HEK293 (cell line): ENCODE measurements around the gene ADAMTSL5.

Source experiments
- CTCF ChIA-PET: fragments of 350-600 bp; formaldehyde crosslinking; extraction: SDS; loops from one replicate; lab custom pipeline; 2021; ENCODE audit warnings: antibody characterized with exemption; lab: Yijun Ruan, JAX
- POLR2A ChIA-PET: fragments of 300-600 bp; formaldehyde crosslinking; extraction: SDS; loops from one replicate; lab custom pipeline; 2020; ENCODE audit warnings: antibody characterized with exemption, inconsistent platforms; lab: Yijun Ruan, JAX
- H3K27ac ChIP-seq: fragments of 200-500 bp; sonication (Bioruptor generic); 2 replicates; pipeline ENCODE4 v1.5.1; 2014; ENCODE audit warnings: low read depth, low read length, control low read depth, inconsistent platforms; ENCODE audit errors: extremely low read depth
- H3K36me3 ChIP-seq, 2 experiments: fragments of 200-500 bp in 1 of 2; sonication (Bioruptor generic) in 1 of 2; 1 replicate in 1 of 2; 2 replicates in 1 of 2; pipeline ENCODE4 v1.5.1; 2014 to 2017; ENCODE audit warnings: inconsistent platforms in 2 of 2, low read length in 2 of 2; ENCODE audit not compliant: control insufficient read depth in 2 of 2, insufficient read depth in 1 of 2
- H3K4me1 ChIP-seq: fragments of 200-500 bp; sonication (Bioruptor generic); 2 replicates; pipeline ENCODE4 v1.5.1; 2014; ENCODE audit warnings: mild to moderate bottlenecking, low read length, inconsistent platforms; ENCODE audit not compliant: control insufficient read depth, insufficient read depth
- H3K4me3 ChIP-seq: 2 replicates; pipeline ENCODE4 v1.5.1; 2011; ENCODE audit warnings: low read depth, mild to moderate bottlenecking, control low read depth, low read length, moderate library complexity
- H3K9me3 ChIP-seq: fragments of 200-500 bp; sonication (Bioruptor generic); 2 replicates; pipeline ENCODE4 v1.5.1; 2014; ENCODE audit warnings: low read depth, low read length, inconsistent platforms; ENCODE audit not compliant: control insufficient read depth, insufficient read depth
- EGR2 ChIP-seq: fragments of 450-650 bp; formaldehyde crosslinking; IDR thresholded peaks from 2 replicates; pipeline ENCODE4 v1.5.1; 2016; ENCODE audit warnings: low read depth, missing biosample characterization, missing genetic modification characterization
- GLI4 ChIP-seq: fragments of 450-650 bp; formaldehyde crosslinking; IDR thresholded peaks from 2 replicates; pipeline ENCODE4 v1.5.1; 2016; ENCODE audit warnings: missing biosample characterization, missing genetic modification characterization
- GLIS2 ChIP-seq: fragments of 450-650 bp; formaldehyde crosslinking; IDR thresholded peaks from 2 replicates; pipeline ENCODE4 v1.5.1; 2016; ENCODE audit warnings: missing biosample characterization, missing genetic modification characterization
- KLF9 ChIP-seq: fragments of 450-650 bp; formaldehyde crosslinking; IDR thresholded peaks from 2 replicates; pipeline ENCODE4 v1.5.1; 2016; ENCODE audit warnings: missing biosample characterization, missing genetic modification characterization, low read depth
- OVOL3 ChIP-seq: fragments of 450-650 bp; formaldehyde crosslinking; IDR thresholded peaks from 2 replicates; pipeline ENCODE4 v1.5.1; 2016; ENCODE audit warnings: missing biosample characterization, missing genetic modification characterization
- WT1 ChIP-seq: fragments of 450-650 bp; formaldehyde crosslinking; IDR thresholded peaks from 2 replicates; pipeline ENCODE4 v1.5.1; 2016; ENCODE audit warnings: missing biosample characterization, missing genetic modification characterization
- ZBTB8A ChIP-seq: fragments of 450-650 bp; formaldehyde crosslinking; IDR thresholded peaks from 2 replicates; pipeline ENCODE4 v1.5.1; 2016; ENCODE audit warnings: missing biosample characterization, missing genetic modification characterization
- ZFHX2 ChIP-seq: fragments of 450-650 bp; formaldehyde crosslinking; conservative IDR thresholded peaks from 2 replicates; pipeline ENCODE4 v1.5.1; 2016; ENCODE audit warnings: missing biosample characterization, missing genetic modification characterization
- ZNF133 ChIP-seq: fragments of 450-650 bp; formaldehyde crosslinking; IDR thresholded peaks from 2 replicates; pipeline ENCODE4 v1.5.1; 2016; ENCODE audit warnings: missing biosample characterization, missing genetic modification characterization
- ZNF223 ChIP-seq: fragments of 450-650 bp; formaldehyde crosslinking; IDR thresholded peaks from 2 replicates; pipeline ENCODE4 v1.5.1; 2016; ENCODE audit warnings: missing biosample characterization, missing genetic modification characterization
- ZNF544 ChIP-seq: fragments of 450-650 bp; formaldehyde crosslinking; IDR thresholded peaks from 2 replicates; pipeline ENCODE4 v1.5.0; 2017; ENCODE audit warnings: missing biosample characterization, missing genetic modification characterization
- ZNF670 ChIP-seq: fragments of 450-650 bp; formaldehyde crosslinking; IDR thresholded peaks from 2 replicates; pipeline ENCODE4 v1.5.1; 2016; ENCODE audit warnings: missing biosample characterization, missing genetic modification characterization, low read depth
- ZXDB ChIP-seq: fragments of 450-650 bp; formaldehyde crosslinking; IDR thresholded peaks from 2 replicates; pipeline ENCODE4 v1.5.1; 2016; ENCODE audit warnings: missing biosample characterization, missing genetic modification characterization
- TF ChIP-seq, protein P1 (sequence below): fragments of 450-650 bp; formaldehyde crosslinking; IDR thresholded peaks from 2 replicates; pipeline ENCODE4 v1.5.1; 2016; ENCODE audit warnings: missing biosample characterization, missing genetic modification characterization, low read depth
- TF ChIP-seq, protein P2 (sequence below): fragments of 450-650 bp; formaldehyde crosslinking; IDR thresholded peaks from 2 replicates; pipeline ENCODE4 v1.5.1; 2016; ENCODE audit warnings: missing biosample characterization, missing genetic modification characterization, borderline replicate concordance

The ADAMTSL5 gene

DNA sequence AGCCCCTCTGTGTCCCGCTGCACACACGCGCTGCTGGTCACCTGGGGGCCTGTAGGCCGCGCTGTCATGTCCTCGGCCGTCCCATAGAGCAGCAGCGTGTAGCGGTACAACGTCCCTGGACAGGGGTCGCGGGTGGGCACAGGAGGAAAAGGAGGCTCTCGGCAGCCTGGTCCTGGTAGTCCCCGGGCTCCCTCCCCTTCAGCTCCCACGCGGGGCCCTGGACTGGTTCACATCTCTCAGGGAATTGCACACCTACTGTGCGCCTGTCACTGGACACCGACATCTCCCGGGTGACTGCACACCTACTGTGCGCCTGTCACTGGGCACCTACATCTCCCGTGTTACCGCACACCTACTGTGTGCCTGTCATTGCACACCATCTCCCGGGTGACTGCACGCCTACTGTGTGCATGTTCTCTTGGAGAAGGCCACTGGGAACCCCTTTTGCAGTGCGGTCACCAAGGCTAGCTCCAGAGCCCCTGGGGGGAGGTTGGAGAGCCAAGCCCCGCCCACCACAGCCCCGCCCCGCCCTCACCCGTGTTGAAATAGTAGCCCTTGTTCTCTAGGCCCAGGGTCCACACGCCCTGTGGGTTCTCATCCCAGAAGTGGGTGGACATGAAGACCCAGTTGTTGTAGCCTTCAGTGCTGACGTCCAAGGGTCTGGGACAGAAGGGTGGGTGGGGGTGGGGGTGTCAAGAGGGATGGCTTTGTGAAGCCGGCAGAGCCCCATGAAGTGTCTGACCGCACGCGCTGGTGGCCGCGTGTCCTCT is 30.3 kb downstream of the ADAMTSL5 start (continued):
- TF ChIP-seq ZBTB8A (tag by site-specific recombination) (0 out of 2 replicates have a peak, but pooled peaks have one; percentile 19), ZNF133 (tag by site-specific recombination) (no peak), OVOL3 (no peak), KLF9 (peak; percentile 54), WT1 (no peak)

DNA sequence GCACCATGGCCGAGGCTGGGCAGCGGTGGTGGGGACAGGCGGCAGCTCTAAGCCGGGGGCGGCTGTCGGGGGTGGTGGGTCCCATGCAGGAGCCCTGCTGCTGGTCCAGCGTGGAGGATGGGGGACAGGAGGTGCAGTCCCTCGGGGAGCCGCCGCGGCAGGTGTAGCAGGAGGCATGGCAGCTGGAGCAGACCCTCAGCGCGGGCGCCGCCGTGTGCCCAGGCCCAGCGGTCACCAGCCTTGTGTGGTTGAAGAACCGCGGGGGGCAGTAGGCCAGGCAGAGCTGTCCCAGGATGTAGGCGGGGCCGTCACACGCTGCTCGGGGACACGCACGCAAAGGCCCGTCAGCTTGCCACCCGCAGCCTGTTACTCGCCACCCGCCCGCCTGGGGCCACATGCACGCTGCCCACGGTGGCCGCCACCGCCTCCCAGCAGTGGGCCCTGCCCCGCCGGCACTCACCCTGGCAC is 30.9 kb downstream of the ADAMTSL5 start:
- no peak for TF ChIP-seq ZNF223
- TF ChIP-seq, protein P1, sequence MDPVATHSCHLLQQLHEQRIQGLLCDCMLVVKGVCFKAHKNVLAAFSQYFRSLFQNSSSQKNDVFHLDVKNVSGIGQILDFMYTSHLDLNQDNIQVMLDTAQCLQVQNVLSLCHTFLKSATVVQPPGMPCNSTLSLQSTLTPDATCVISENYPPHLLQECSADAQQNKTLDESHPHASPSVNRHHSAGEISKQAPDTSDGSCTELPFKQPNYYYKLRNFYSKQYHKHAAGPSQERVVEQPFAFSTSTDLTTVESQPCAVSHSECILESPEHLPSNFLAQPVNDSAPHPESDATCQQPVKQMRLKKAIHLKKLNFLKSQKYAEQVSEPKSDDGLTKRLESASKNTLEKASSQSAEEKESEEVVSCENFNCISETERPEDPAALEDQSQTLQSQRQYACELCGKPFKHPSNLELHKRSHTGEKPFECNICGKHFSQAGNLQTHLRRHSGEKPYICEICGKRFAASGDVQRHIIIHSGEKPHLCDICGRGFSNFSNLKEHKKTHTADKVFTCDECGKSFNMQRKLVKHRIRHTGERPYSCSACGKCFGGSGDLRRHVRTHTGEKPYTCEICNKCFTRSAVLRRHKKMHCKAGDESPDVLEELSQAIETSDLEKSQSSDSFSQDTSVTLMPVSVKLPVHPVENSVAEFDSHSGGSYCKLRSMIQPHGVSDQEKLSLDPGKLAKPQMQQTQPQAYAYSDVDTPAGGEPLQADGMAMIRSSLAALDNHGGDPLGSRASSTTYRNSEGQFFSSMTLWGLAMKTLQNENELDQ (tag by site-specific recombination), result no peak
- TF ChIP-seq, protein P2, sequence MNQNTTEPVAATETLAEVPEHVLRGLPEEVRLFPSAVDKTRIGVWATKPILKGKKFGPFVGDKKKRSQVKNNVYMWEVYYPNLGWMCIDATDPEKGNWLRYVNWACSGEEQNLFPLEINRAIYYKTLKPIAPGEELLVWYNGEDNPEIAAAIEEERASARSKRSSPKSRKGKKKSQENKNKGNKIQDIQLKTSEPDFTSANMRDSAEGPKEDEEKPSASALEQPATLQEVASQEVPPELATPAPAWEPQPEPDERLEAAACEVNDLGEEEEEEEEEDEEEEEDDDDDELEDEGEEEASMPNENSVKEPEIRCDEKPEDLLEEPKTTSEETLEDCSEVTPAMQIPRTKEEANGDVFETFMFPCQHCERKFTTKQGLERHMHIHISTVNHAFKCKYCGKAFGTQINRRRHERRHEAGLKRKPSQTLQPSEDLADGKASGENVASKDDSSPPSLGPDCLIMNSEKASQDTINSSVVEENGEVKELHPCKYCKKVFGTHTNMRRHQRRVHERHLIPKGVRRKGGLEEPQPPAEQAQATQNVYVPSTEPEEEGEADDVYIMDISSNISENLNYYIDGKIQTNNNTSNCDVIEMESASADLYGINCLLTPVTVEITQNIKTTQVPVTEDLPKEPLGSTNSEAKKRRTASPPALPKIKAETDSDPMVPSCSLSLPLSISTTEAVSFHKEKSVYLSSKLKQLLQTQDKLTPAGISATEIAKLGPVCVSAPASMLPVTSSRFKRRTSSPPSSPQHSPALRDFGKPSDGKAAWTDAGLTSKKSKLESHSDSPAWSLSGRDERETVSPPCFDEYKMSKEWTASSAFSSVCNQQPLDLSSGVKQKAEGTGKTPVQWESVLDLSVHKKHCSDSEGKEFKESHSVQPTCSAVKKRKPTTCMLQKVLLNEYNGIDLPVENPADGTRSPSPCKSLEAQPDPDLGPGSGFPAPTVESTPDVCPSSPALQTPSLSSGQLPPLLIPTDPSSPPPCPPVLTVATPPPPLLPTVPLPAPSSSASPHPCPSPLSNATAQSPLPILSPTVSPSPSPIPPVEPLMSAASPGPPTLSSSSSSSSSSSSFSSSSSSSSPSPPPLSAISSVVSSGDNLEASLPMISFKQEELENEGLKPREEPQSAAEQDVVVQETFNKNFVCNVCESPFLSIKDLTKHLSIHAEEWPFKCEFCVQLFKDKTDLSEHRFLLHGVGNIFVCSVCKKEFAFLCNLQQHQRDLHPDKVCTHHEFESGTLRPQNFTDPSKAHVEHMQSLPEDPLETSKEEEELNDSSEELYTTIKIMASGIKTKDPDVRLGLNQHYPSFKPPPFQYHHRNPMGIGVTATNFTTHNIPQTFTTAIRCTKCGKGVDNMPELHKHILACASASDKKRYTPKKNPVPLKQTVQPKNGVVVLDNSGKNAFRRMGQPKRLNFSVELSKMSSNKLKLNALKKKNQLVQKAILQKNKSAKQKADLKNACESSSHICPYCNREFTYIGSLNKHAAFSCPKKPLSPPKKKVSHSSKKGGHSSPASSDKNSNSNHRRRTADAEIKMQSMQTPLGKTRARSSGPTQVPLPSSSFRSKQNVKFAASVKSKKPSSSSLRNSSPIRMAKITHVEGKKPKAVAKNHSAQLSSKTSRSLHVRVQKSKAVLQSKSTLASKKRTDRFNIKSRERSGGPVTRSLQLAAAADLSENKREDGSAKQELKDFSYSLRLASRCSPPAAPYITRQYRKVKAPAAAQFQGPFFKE (tag by site-specific recombination), result no peak
- no peak for TF ChIP-seq GLI4 (tag by site-specific recombination)
- TF ChIP-seq ZNF544 (tag by site-specific recombination), result no peak
- TF ChIP-seq ZFHX2 (tag by site-specific recombination), result peak; percentile 69
- TF ChIP-seq EGR2 (tag by site-specific recombination), result peak; percentile 22; the same call in 1 of the 2 replicates
- no peak for TF ChIP-seq ZXDB (tag by site-specific recombination)
- TF ChIP-seq GLIS2 (tag by site-specific recombination), result no peak
- no peak for TF ChIP-seq ZNF670
- Histone ChIP-seq H3K27ac (no peak overlapping the region), H3K4me3 (no peak overlapping the region), H3K36me3 (peaks cover 2 to 5% of the 10 kb centered on the region in 2 experiments; a peak in 2 of 3 replicates), H3K4me1 (no peaks in the 10 kb centered on the region), H3K9me3 (no peaks in the 10 kb centered on the region)
- ChIA-PET CTCF (no interaction called here), POLR2A (no interaction called here)
